ENCODE measurements around the gene SMPD3. TPM values are rescaled to one million over a fixed set of nuclear protein-coding genes. Genes with fewer than 3 reads are reported as not detected.

SMPD3 gene
- total and polyA plus RNA-seq, 9 of the 15 experiments (the other 6 are each of a cell fraction or from before 2014, with no cell fraction given): 0.03 to 1.2 (median 0.18) TPM

GRCh38 chr16:68453816-68454215 is 5.5 kb upstream of the SMPD3 start:
- H3K9me1 ChIP-seq (ENCODE audit: control insufficient read depth, insufficient read depth, low read length): no peaks in the 10 kb centered on the region
- peaks cover 0 to 15% of the 10 kb centered on the region in 2 experiments; a peak in 1 of 5 replicates for H3K27me3 ChIP-seq (ENCODE audit: control insufficient read depth in 2 of 2, insufficient read depth in 2 of 2, low read length in 2 of 2)
- no peak overlapping the region for H3K27ac ChIP-seq (ENCODE audit: extremely low read depth, low read depth, low read length)
- POLR2A ChIA-PET: no interaction called here
- H3K9me3 ChIP-seq (replicated peaks; ENCODE audit: control insufficient read depth, insufficient read depth, low read depth, low read length): no peaks in the 10 kb centered on the region
- H3K4me1 ChIP-seq (replicated peaks in 1 of 2; ENCODE audit: control insufficient read depth in 2 of 2, insufficient read depth in 2 of 2, low read length in 2 of 2): peaks cover 0 to 3% of the 10 kb centered on the region in 2 experiments; a peak in 1 of 5 replicates
- no peak overlapping the region for H2AFZ ChIP-seq (ENCODE audit: low read depth, low read length)
- H3K79me2 ChIP-seq (ENCODE audit: control insufficient read depth, insufficient read depth, low read length): no peaks in the 10 kb centered on the region
- WGBS (ENCODE audit: insufficient coverage, low coverage, missing lambda C conversion rate): 0% methylated on average over 2 of the region's 2 CpGs
- H4K20me1 ChIP-seq (replicated peaks; ENCODE audit: control insufficient read depth, insufficient read depth, low read length): no peaks in the 10 kb centered on the region
- CTCF ChIA-PET (ENCODE audit: low intra/inter-chr PET ratio): no interaction called here
- H3K4me2 ChIP-seq (ENCODE audit: insufficient read depth, low read length): no peak overlapping the region
- no peak overlapping the region for H3K9ac ChIP-seq (ENCODE audit: insufficient read depth in 1 of 2, low read depth in 2 of 2, low read length in 2 of 2)
- in situ Hi-C loops (cut with MboI) (no loop called here), intact Hi-C loops (cut with micrococcal nuclease) (no loop called here)
- DNase-seq (ENCODE audit: extremely low read depth in 1 of 4, low spot score in 3 of 4) (no peak), ATAC-seq (no peak), FAIRE-seq (no peak)
- no peak overlapping the region for H3K4me3 ChIP-seq
- no peaks in the 10 kb centered on the region for H3K36me3 ChIP-seq (ENCODE audit: control insufficient read depth, insufficient read depth, low read length)
- no TSS peak for BruUV-seq (replicated peaks)
- no peak for TF ChIP-seq TFE3 (CRISPR knock-in tag; IDR thresholded peaks at IDR 0.05)
- TF ChIP-seq NFYB (IDR thresholded peaks at IDR 0.05; ENCODE audit: extremely low read depth, insufficient read length): no peak
- no peak for TF ChIP-seq HNRNPH1 (optimal IDR thresholded peaks at IDR 0.05; ENCODE audit: low read depth, low read length)
- no peak for TF ChIP-seq GATAD2A (IDR thresholded peaks at IDR 0.05)

GRCh38 chr16:68452176-68452575 is 3.9 kb upstream of the SMPD3 start:
- in situ Hi-C loops (cut with MboI): no loop called here
- TF ChIP-seq CTBP1 (IDR thresholded peaks at IDR 0.05; ENCODE audit: borderline replicate concordance): no peak
- TF ChIP-seq ZNF444 (CRISPR knock-in tag; IDR thresholded peaks at IDR 0.05): no peak
- no peak for TF ChIP-seq JUNB (CRISPR knock-in tag; conservative IDR thresholded peaks at IDR 0.05)
- TF ChIP-seq KAT2B (IDR thresholded peaks at IDR 0.05; ENCODE audit: low read depth, low read length): no peak
- no peak for TF ChIP-seq GTF2B (IDR thresholded peaks at IDR 0.05; ENCODE audit: extremely low read depth, insufficient read length)
- TF ChIP-seq ATF1 (CRISPR knock-in tag; IDR thresholded peaks at IDR 0.05): no peak
- no peak for TF ChIP-seq ATF1 (tag; IDR thresholded peaks at IDR 0.05)
- no peak for TF ChIP-seq COPS2 (conservative IDR thresholded peaks at IDR 0.05)
- no peak for TF ChIP-seq CBFA2T2 (conservative IDR thresholded peaks at IDR 0.05)
- TF ChIP-seq PPARD (CRISPR knock-in tag; IDR thresholded peaks at IDR 0.05): no peak
- TF ChIP-seq DDX20 (tag; IDR thresholded peaks at IDR 0.05; ENCODE audit: low read depth): no peak

More at GRCh38 chr16:68452176-68452575, 3.9 kb upstream of the SMPD3 start:
- DNase-seq (ENCODE audit: extremely low read depth in 1 of 4, low spot score in 3 of 4): no peak
- Histone ChIP-seq H3K27ac (ENCODE audit: extremely low read depth, low read depth, low read length) (no peak overlapping the region), H3K9me1 (ENCODE audit: control insufficient read depth, insufficient read depth, low read length) (no peaks in the 10 kb centered on the region), H3K27me3 (ENCODE audit: control insufficient read depth in 2 of 2, insufficient read depth in 2 of 2, low read length in 2 of 2) (peaks cover 0 to 5% of the 10 kb centered on the region in 2 experiments; a peak in 1 of 5 replicates), H2AFZ (ENCODE audit: low read depth, low read length) (no peak overlapping the region), H3K4me1 (replicated peaks in 1 of 2; ENCODE audit: control insufficient read depth in 2 of 2, insufficient read depth in 2 of 2, low read length in 2 of 2) (peaks cover 2 to 20% of the 10 kb centered on the region in 2 experiments; a peak in 2 of 5 replicates), H4K20me1 (replicated peaks; ENCODE audit: control insufficient read depth, insufficient read depth, low read length) (no peaks in the 10 kb centered on the region), H3K36me3 (ENCODE audit: control insufficient read depth, insufficient read depth, low read length) (no peaks in the 10 kb centered on the region), H3K9me3 (replicated peaks; ENCODE audit: control insufficient read depth, insufficient read depth, low read depth, low read length) (no peaks in the 10 kb centered on the region), H3K4me2 (ENCODE audit: insufficient read depth, low read length) (no peak overlapping the region), H3K79me2 (ENCODE audit: control insufficient read depth, insufficient read depth, low read length) (no peaks in the 10 kb centered on the region), H3K4me3 (no peak overlapping the region), H3K9ac (ENCODE audit: insufficient read depth in 1 of 2, low read depth in 2 of 2, low read length in 2 of 2) (no peak overlapping the region)
- ATAC-seq: no peak
- FAIRE-seq: no peak
- WGBS (ENCODE audit: insufficient coverage, low coverage, missing lambda C conversion rate): 0% methylated on average over 1 of the region's 1 CpG
- ChIA-PET CTCF (ENCODE audit: low intra/inter-chr PET ratio) (no interaction called here), POLR2A (interaction anchor here (0.5 kb wide), 1 partner anchor 312 kb away, joined by 4 read pairs; no protein-coding TSS in a partner anchor)
- BruUV-seq (replicated peaks): no TSS peak
- intact Hi-C loops (cut with micrococcal nuclease): no loop called here
